ENCODE results near the gene TTC32. TPM values are rescaled to one million over a fixed set of nuclear protein-coding genes. Genes with fewer than 3 reads are reported as not detected.

The TTC32 gene
- total and polyA plus RNA-seq, 2 donors (not counting 3 experiments of a cell fraction or from before 2014, with no cell fraction given) = 8.8 to 9.4 TPM

- Histone ChIP-seq H3K9me3 (replicated peaks; ENCODE audit: control insufficient read depth, insufficient read depth, low read length) (no peaks in the 10 kb centered on the region), H3K4me2 (ENCODE audit: insufficient read depth, low read length) (no peak overlapping the region), H2AFZ (ENCODE audit: low read depth, low read length) (no peak overlapping the region), H3K27me3 (ENCODE audit: control insufficient read depth in 2 of 2, insufficient read depth in 2 of 2, low read length in 2 of 2) (no peaks in the 10 kb centered on the region), H3K9ac (replicated peaks; ENCODE audit: extremely low read depth, insufficient read depth, low read length) (no peak overlapping the region), H3K27ac (ENCODE audit: insufficient read depth, low read depth, low read length) (no peak overlapping the region), H3K36me3 (ENCODE audit: control insufficient read depth in 2 of 2, extremely low read depth in 1 of 2, insufficient read depth in 2 of 2, low read length in 2 of 2) (peaks cover 0 to 7% of the 10 kb centered on the region in 2 experiments), H3K4me3 (replicated peaks in 1 of 3; ENCODE audit: insufficient read depth in 1 of 3, low read depth in 1 of 3, low read length in 3 of 3) (no peak overlapping the region), H3K79me2 (ENCODE audit: control insufficient read depth, insufficient read depth, low read length) (no peaks in the 10 kb centered on the region), H3K9me1 (replicated peaks; ENCODE audit: control insufficient read depth, extremely low read depth, insufficient read depth, low read length) (no peaks in the 10 kb centered on the region), H4K20me1 (replicated peaks; ENCODE audit: control insufficient read depth, extremely low read depth, insufficient read depth, low read length) (no peaks in the 10 kb centered on the region), H3K4me1 (ENCODE audit: control insufficient read depth, extremely low read depth, insufficient read depth, low read length) (peaks cover 22% of the 10 kb centered on the region)
- no peak for DNase-seq (ENCODE audit: low read depth, low spot score)
- ChIA-PET POLR2A (no interaction called here), CTCF (interaction anchor here (1.9 kb wide), 1 partner anchor 19 kb away, joined by 4 read pairs; no protein-coding TSS in a partner anchor)
- FAIRE-seq = no peak
- TF ChIP-seq FOS (IDR thresholded peaks at IDR 0.05; ENCODE audit: borderline replicate concordance, insufficient read depth, low read length) (no peak), EZH2 (IDR thresholded peaks at IDR 0.05; ENCODE audit: borderline replicate concordance, low read depth, low read length, severe bottlenecking) (no peak), MYC (IDR thresholded peaks at IDR 0.05; ENCODE audit: low read depth, low read length) (no peak)
- BruUV-seq (replicated peaks) = no TSS peak
- intact Hi-C loops (cut with micrococcal nuclease) (no loop called here), dilution Hi-C loops (cut with MboI; ENCODE audit: extremely low pct_ligation_motif_present, low sequenced_read_pairs) (no loop called here)
Measured at GRCh38 chr2:19937004-19937403, 35.2 kb upstream of the TTC32 start.

GRCh38 chr2:19936203-19936602 is 34.4 kb upstream of the TTC32 start:
- Histone ChIP-seq H3K9ac (replicated peaks; ENCODE audit: extremely low read depth, insufficient read depth, low read length) (no peak overlapping the region), H3K9me3 (replicated peaks; ENCODE audit: control insufficient read depth, insufficient read depth, low read length) (no peaks in the 10 kb centered on the region), H4K20me1 (replicated peaks; ENCODE audit: control insufficient read depth, extremely low read depth, insufficient read depth, low read length) (no peaks in the 10 kb centered on the region), H3K27ac (ENCODE audit: insufficient read depth, low read depth, low read length) (no peak overlapping the region), H3K79me2 (ENCODE audit: control insufficient read depth, insufficient read depth, low read length) (no peaks in the 10 kb centered on the region), H3K4me3 (replicated peaks in 1 of 3; ENCODE audit: insufficient read depth in 1 of 3, low read depth in 1 of 3, low read length in 3 of 3) (no peak overlapping the region), H3K9me1 (replicated peaks; ENCODE audit: control insufficient read depth, extremely low read depth, insufficient read depth, low read length) (no peaks in the 10 kb centered on the region), H2AFZ (ENCODE audit: low read depth, low read length) (no peak overlapping the region), H3K4me2 (ENCODE audit: insufficient read depth, low read length) (no peak overlapping the region), H3K4me1 (ENCODE audit: control insufficient read depth, extremely low read depth, insufficient read depth, low read length) (peaks cover 26% of the 10 kb centered on the region), H3K36me3 (ENCODE audit: control insufficient read depth in 2 of 2, extremely low read depth in 1 of 2, insufficient read depth in 2 of 2, low read length in 2 of 2) (peaks cover 0 to 7% of the 10 kb centered on the region in 2 experiments), H3K27me3 (ENCODE audit: control insufficient read depth in 2 of 2, insufficient read depth in 2 of 2, low read length in 2 of 2) (no peaks in the 10 kb centered on the region)
- ChIA-PET CTCF (interaction anchor here (1.3 to 1.6 kb wide), 3 partner anchors 9 to 79 kb away, joined by 3 to 7 read pairs (median 4); no protein-coding TSS in a partner anchor), POLR2A (no interaction called here)
- BruUV-seq (replicated peaks) = no TSS peak
- dilution Hi-C loops (cut with MboI; ENCODE audit: extremely low pct_ligation_motif_present, low sequenced_read_pairs) (no loop called here), intact Hi-C loops (cut with micrococcal nuclease) (no loop called here)
- no peak for FAIRE-seq
- TF ChIP-seq MYC (IDR thresholded peaks at IDR 0.05; ENCODE audit: low read depth, low read length) = no peak
- TF ChIP-seq CTCF (IDR thresholded peaks at IDR 0.05; ENCODE audit: extremely low read depth in 1 of 2, insufficient read depth in 1 of 2, low read depth in 1 of 2, low read length in 2 of 2) = no peak
- no peak for TF ChIP-seq POLR2A (IDR thresholded peaks at IDR 0.05; ENCODE audit: low read depth, low read length)
- no peak for TF ChIP-seq EZH2 (IDR thresholded peaks at IDR 0.05; ENCODE audit: borderline replicate concordance, low read depth, low read length, severe bottlenecking)
- TF ChIP-seq MAX (IDR thresholded peaks at IDR 0.05; ENCODE audit: insufficient read depth, insufficient read length) = no peak
- no peak for TF ChIP-seq JUN (IDR thresholded peaks at IDR 0.05; ENCODE audit: borderline replicate concordance, insufficient read depth, insufficient read length, low read depth)
- TF ChIP-seq FOS (IDR thresholded peaks at IDR 0.05; ENCODE audit: borderline replicate concordance, insufficient read depth, low read length) = no peak
- TF ChIP-seq POLR2AphosphoS5 (IDR thresholded peaks at IDR 0.05; ENCODE audit: insufficient read depth, low read depth, low read length) = no peak
- no peak for TF ChIP-seq GATA2 (IDR thresholded peaks at IDR 0.05; ENCODE audit: insufficient read depth, insufficient read length, low read depth, low read length)
- no peak for DNase-seq (ENCODE audit: low read depth, low spot score)

Measured in endothelial cell of umbilical vein (primary cell).